Upper lobe of right lung (tissue), 1 donor: ENCODE data around the gene CPA1. TPM values are rescaled to one million over a fixed set of nuclear protein-coding genes. Genes with fewer than 3 reads are reported as not detected.

Source experiments
- ATAC-seq: fragments of 200-7000 bp; cut with Tn5 transposase; one replicate; pipeline ENCODE4 v1.9.1; 2020; ENCODE audit warnings: mild to moderate bottlenecking, moderate library complexity
- DNase-seq: peaks from one replicate; pipeline ENCODE4 v3.0.0-alpha.2; 2020
- H3K27ac ChIP-seq: fragments of 200-600 bp; one replicate; pipeline ENCODE4 v1.8.0; 2022
- H3K27me3 ChIP-seq: fragments of 200-600 bp; one replicate; pipeline ENCODE4 v1.8.0; 2022; ENCODE audit warnings: mild to moderate bottlenecking
- H3K36me3 ChIP-seq: fragments of 200-600 bp; one replicate; pipeline ENCODE4 v1.8.0; 2022
- H3K4me1 ChIP-seq: fragments of 200-600 bp; one replicate; pipeline ENCODE4 v1.8.0; 2022
- H3K4me3 ChIP-seq: fragments of 200-600 bp; one replicate; pipeline ENCODE4 v1.8.0; 2022; ENCODE audit warnings: mild to moderate bottlenecking
- H3K9me3 ChIP-seq: fragments of 200-600 bp; one replicate; pipeline ENCODE4 v1.8.0; 2022
- intact Hi-C: fragments of 100-400 bp; cut with DNase I; formaldehyde crosslinking; loops from one replicate; pipeline ENCODE4 v1.11.0; 2022
- total RNA-seq: library from RNA; stranded (reverse); fragmentation: NEBNext Ultra II Directional; extraction: Animal tissue kit (Norgen Biotek cat#: 25700); gene quantifications from one replicate; pipeline ENCODE4 v1.2.1, GENCODE V29; 2021
- TF ChIP-seq, protein P1 (sequence below): fragments of 200-600 bp; IDR thresholded peaks from one replicate; pipeline ENCODE4 v1.8.0; 2022; ENCODE audit warnings: antibody characterized with exemption
- donor health status: DM: no; HTN: yes; CAD: no; lungs with severe emphysema.

Gene CPA1
- total RNA-seq, 1 donor from 2014 or later, result not detected

DNA sequence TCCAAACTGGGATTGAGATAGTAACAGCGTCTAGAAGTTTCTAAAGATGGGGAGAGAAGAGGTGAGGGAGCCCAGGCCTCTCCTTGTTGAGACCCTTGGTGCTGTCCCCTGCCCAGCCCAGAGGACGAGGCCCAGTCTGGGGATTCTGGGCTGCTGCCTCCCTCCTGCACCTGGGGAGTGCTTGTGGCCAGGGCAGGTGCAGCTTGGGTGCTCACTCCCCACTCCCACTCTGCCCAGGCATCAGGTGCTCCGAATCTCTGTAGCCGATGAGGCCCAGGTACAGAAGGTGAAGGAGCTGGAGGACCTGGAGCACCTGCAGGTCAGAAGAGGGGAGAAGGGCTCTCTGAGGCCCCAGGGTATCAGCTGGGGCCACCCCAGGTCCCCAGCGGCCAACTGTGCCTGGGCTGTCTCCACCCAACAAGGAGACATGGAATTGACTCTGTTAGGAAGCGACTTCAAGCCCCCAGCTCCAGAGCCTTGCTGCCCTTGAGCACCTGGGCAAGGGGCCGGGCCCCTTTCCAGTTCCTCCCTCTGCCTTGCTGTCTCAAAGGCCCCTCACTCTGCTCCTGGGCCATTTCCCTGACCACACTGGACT is 664 bp downstream of the CPA1 start:
- TF ChIP-seq, protein P1, sequence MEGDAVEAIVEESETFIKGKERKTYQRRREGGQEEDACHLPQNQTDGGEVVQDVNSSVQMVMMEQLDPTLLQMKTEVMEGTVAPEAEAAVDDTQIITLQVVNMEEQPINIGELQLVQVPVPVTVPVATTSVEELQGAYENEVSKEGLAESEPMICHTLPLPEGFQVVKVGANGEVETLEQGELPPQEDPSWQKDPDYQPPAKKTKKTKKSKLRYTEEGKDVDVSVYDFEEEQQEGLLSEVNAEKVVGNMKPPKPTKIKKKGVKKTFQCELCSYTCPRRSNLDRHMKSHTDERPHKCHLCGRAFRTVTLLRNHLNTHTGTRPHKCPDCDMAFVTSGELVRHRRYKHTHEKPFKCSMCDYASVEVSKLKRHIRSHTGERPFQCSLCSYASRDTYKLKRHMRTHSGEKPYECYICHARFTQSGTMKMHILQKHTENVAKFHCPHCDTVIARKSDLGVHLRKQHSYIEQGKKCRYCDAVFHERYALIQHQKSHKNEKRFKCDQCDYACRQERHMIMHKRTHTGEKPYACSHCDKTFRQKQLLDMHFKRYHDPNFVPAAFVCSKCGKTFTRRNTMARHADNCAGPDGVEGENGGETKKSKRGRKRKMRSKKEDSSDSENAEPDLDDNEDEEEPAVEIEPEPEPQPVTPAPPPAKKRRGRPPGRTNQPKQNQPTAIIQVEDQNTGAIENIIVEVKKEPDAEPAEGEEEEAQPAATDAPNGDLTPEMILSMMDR, result no peak
- H3K4me1 ChIP-seq, result peaks cover 6% of the 10 kb centered on the region
- no peaks in the 10 kb centered on the region for H3K27me3 ChIP-seq
- no peak overlapping the region for H3K4me3 ChIP-seq
- intact Hi-C loops, result no loop called here
- no peak for ATAC-seq
- H3K36me3 ChIP-seq, result no peaks in the 10 kb centered on the region
- no peaks in the 10 kb centered on the region for H3K9me3 ChIP-seq
- DNase-seq, result no peak
- no peak overlapping the region for H3K27ac ChIP-seq

GRCh38 chr7:130381468-130382312 is 1.4 kb downstream of the CPA1 start:
- Histone ChIP-seq H3K27me3 (no peaks in the 10 kb centered on the region), H3K4me1 (peaks cover 6% of the 10 kb centered on the region), H3K27ac (no peak overlapping the region), H3K4me3 (no peak overlapping the region), H3K36me3 (no peaks in the 10 kb centered on the region), H3K9me3 (no peaks in the 10 kb centered on the region)
- DNase-seq, result no peak
- TF ChIP-seq, protein P1, result peak; percentile 7
- no peak for ATAC-seq
- intact Hi-C loops, result no loop called here

DNA sequence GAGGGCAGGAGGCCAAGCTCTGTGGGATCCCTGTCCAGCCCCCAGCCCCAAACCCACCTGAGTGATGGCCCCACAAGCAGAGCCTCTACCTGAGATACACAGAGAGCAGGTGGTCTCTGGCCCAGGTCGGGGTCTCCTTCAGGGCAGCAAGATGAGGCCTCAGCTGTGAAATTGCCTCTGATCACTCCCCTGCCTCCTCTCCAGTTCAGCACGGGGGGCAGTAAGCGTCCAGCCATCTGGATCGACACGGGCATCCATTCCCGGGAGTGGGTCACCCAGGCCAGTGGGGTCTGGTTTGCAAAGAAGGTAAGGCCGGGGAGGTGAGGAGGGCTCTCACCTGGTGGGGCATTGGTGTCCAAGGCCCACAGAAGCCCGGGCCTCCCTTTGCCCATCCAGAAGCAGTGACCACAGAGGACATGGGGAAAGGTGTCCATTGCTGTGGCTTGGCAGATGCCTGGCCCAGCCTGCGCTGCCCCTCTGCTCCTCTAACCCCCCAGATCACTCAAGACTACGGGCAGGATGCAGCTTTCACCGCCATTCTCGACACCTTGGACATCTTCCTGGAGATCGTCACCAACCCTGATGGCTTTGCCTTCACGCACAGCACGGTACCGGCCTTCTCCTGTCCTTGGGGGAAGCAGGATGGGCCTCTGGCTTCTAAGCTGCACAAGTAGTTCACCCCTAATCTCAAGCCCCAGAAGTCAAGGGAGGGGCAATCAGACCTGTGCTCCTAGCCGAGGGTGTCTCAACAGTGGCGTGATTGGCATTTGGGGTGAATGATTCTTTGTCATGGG is 3.1 kb downstream of the CPA1 start:
- intact Hi-C loops, result no loop called here
- DNase-seq (no peak), ATAC-seq (no peak)
- Histone ChIP-seq H3K36me3 (no peaks in the 10 kb centered on the region), H3K27me3 (no peaks in the 10 kb centered on the region), H3K4me1 (peaks cover 6% of the 10 kb centered on the region), H3K27ac (no peak overlapping the region), H3K9me3 (no peaks in the 10 kb centered on the region), H3K4me3 (no peak overlapping the region)
- TF ChIP-seq, protein P1, result no peak

GRCh38 chr7:130384371-130384801 is 4.1 kb downstream of the CPA1 start:
- TF ChIP-seq, protein P1, result no peak
- peak; percentile 14 for ATAC-seq
- H3K27me3 ChIP-seq, result no peaks in the 10 kb centered on the region
- H3K4me1 ChIP-seq, result peaks cover 6% of the 10 kb centered on the region
- H3K27ac ChIP-seq, result no peak overlapping the region
- H3K36me3 ChIP-seq, result no peaks in the 10 kb centered on the region
- DNase-seq, result no peak
- H3K9me3 ChIP-seq, result no peaks in the 10 kb centered on the region
- no peak overlapping the region for H3K4me3 ChIP-seq
- intact Hi-C loops, result no loop called here

GRCh38 chr7:130384841-130385599 is 4.7 kb downstream of the CPA1 start:
- Histone ChIP-seq H3K9me3 (no peaks in the 10 kb centered on the region), H3K4me1 (peaks cover 5% of the 10 kb centered on the region), H3K4me3 (no peak overlapping the region), H3K27ac (no peak overlapping the region), H3K36me3 (no peaks in the 10 kb centered on the region), H3K27me3 (no peaks in the 10 kb centered on the region)
- ATAC-seq, result no peak
- intact Hi-C loops, result no loop called here
- DNase-seq, result no peak
- TF ChIP-seq, protein P1, result no peak
